G401.6 (cell line): ENCODE data around the gene TNFAIP2.
"Not testable (repeated sequence)": the region's sequence is repeated elsewhere in the genome, so short reads cannot be mapped to it uniquely, and the experiment has no call there.

Experiments used
- FAIRE-seq: peaks from 2 replicates; lab custom pipeline; 2012; peaks lifted over from hg19 to GRCh38; lab: Jason Lieb, UNC

TNFAIP2 gene

GRCh38 chr14:103155826-103156394 is 32.6 kb downstream of the TNFAIP2 start:
- FAIRE-seq, result no peak

GRCh38 chr14:103156651-103157378 is 33.6 kb downstream of the TNFAIP2 start:
- FAIRE-seq, result no peak

GRCh38 chr14:103157969-103158368 is 34.7 kb downstream of the TNFAIP2 start:
- FAIRE-seq, result no peak

GRCh38 chr14:103158688-103159087 is 35.4 kb downstream of the TNFAIP2 start:
- FAIRE-seq, result no peak

- no peak for FAIRE-seq
Measured at GRCh38 chr14:103160321-103161053, 37.2 kb downstream of the TNFAIP2 start.

GRCh38 chr14:103161054-103161397 is 37.8 kb downstream of the TNFAIP2 start:
- no peak for FAIRE-seq

DNA sequence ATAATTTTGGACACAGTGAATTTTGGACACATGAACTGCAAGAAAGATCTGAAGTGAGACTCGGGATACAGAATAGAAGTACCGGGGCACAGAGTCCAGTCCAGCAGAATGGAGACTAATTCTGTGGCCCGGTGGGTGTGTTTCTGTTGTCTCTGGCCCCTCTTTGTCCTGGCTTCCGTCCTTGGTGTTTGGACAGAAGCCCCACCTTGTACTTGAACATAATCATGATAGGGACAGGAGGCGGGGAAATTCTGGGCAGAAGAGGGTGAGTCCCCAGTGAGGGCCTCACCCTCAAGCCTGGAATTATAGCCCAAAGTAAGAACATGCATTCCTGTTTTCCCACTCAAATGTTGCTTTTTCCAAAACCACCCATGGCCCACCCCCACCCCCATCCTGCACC is 39.9 kb downstream of the TNFAIP2 start:
- no peak for FAIRE-seq

DNA sequence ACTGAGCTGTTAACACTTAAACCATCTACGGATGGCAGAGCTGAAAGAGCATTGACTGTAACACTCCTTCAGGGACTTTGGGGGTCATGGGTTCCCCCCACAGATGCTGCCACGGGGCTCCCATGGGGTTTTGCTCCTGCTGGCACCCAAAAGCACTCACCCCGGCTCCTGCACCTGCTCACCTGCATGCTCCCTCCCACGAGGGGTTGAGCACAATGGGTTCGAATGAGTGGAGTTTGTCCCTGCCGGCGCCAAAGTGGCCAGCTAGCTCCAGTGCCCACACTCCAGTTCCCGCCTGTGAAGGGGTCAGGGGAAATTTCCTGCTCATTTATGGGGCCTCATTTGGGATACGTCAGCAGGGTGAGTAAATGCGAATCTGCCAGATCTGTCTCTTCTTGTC is 40.7 kb downstream of the TNFAIP2 start:
- FAIRE-seq, result no peak

- FAIRE-seq, result no peak
Measured at GRCh38 chr14:103164779-103165178, 41.5 kb downstream of the TNFAIP2 start.

DNA sequence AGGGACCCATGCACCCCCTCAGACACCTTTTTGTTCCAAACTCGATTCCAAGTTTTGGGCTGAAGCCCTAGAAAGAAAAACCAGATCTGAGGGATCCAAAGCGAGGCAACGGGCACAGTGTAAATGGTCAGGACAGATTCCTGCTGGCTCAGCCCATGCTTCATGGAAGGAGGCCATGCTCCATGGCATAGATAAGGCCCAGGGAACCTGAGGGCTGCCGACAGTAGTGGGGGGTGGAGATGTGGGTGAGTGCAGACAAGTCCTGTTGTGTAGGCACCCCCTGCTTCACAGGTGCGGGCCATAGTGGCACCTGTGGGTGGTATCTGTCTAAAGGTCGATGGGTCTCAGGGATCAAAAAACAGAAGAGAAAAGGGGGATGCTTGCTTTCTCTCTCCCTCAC is 42.1 kb downstream of the TNFAIP2 start:
- FAIRE-seq, result no peak

DNA sequence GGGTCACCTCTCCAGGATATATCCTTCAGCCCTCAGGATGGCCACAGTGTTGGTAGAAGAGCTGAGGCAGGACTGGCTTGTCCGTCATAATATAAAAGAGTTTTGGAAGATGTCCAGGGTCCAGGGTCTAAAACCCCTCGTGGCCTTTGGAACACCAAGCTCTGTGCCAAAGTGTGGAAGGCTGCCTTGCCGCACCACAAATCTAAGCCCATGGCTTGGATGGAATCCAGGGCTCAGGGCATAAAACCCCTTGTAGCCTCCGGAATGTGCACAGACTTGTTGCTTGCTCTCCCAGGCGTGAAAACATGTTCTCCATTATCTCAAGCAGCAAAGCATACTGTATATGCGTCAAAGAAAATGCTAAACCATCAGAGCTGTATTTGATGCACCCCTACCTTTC is 46.7 kb downstream of the TNFAIP2 start:
- no peak for FAIRE-seq

GRCh38 chr14:103171206-103171605 is 47.9 kb downstream of the TNFAIP2 start:
- FAIRE-seq, result not testable (repeated sequence)

- no peak for FAIRE-seq
Measured at GRCh38 chr14:103172921-103173320, 49.7 kb downstream of the TNFAIP2 start.

DNA sequence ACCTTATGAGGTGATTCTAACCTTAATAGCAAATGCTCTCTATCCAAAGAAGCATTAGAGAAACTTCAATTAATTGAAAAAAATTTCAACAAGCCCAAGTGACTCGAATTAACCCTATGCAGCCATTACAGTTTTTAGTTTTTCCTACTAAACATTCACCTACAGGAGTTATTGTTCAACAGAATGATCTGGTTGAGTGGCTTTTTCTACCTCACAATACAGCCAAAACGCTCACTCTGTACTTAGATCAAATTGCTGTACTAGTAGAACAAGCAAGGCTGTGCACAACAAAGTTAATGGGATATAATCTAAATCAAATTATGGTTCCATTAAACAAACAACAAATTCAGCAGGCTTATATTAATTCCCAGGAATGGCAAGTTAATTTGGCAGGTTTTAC is 50.6 kb downstream of the TNFAIP2 start:
- not testable (repeated sequence) for FAIRE-seq

DNA sequence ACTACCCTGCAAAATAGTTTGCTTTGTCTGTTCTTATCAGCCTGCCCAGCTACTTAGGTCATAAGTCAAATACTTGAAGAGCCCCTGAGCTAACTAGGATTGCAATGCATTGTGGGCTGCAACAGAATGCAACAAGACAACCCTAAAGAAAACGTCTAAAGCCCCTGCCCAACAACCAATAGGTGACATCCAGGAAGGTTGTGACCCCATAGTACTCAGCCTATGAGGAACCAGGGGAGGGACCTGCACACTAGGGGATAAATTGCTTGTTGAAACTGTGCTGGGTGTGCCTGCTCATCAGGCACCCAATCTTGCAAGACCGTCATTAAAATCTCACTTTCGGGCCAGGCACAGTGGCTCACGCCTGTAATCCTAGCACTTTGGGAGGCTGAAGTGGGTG is 52.9 kb downstream of the TNFAIP2 start:
- not testable (repeated sequence) for FAIRE-seq

DNA sequence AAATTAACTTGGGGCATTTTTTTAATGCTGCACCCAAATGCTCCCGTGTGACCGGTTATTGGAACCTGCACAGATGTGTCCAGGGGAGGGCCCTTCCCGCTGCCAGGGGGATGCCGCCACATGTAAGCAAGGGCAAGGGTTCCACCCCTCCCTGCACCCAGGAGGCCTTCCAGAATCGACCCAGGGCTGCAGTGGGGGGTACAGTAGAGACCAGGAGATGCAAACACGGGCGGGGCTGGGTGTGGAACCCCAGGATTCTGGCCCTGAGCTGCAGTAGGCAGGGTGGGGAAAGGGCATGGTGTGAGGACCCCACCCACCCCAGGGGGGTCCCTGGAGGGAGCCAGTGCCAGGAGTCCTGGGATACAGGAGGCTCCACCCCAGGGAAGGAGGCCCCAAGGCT is 54.1 kb downstream of the TNFAIP2 start:
- no peak for FAIRE-seq

- FAIRE-seq, result no peak
Measured at GRCh38 chr14:103178521-103178920, 55.3 kb downstream of the TNFAIP2 start.

DNA sequence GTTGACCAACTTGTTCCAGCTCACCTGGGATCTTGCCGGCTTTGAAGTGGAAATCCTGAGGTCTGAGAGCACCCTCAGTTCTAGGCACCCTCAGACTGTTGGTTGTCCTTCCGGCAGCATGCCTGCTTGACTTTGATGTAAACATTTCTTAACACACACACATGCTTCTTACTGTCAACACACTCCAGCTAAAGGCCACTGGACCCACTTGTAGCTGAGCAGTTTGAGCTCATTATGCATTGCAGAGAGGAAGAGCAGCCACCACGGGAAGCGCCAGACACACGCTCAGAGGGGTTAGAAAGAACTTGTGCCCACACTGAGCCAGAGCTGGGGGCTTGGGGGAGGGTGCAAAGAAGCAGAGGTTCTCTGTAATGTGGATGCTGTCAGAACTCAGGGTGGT is 55.8 kb downstream of the TNFAIP2 start:
- no peak for FAIRE-seq

DNA sequence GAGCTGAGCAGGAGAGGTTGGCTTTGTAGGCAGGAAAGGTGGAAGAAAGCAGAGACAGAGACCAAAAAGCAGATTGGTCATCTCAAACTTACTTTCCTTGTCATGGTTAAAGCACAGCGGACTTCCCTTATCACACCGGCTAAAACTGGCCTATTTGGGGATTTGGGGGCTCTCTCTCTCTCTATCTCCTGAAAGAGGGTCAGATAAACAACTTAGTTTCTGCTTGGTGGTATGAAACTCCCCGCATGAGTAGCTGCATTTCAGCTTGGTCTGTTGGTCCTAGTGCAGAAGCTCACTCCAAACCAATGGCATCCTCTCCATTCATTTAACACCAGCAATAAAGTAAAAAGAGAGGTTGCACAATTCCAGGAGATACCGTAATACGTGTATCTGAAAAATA is 57.1 kb downstream of the TNFAIP2 start:
- FAIRE-seq, result no peak

DNA sequence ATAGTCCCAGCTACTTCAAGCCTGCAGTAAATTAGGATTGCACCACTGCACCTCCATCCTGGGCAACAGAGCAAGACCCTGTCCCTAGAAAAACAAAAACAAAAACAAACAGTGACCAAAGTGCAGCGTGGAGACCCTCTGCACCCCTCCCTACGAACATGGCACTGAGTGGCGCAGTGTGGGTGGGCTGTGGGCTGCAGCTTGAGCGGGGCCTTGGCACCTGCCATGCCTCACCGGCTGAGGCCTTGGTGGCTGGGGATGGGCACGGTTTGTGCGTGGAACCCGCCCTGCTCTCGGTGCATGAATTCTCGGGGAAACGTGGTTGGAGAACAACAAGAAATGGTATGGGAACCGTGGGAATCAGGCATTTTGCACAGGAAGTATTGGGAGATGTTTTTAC is 60.8 kb downstream of the TNFAIP2 start:
- no peak for FAIRE-seq

DNA sequence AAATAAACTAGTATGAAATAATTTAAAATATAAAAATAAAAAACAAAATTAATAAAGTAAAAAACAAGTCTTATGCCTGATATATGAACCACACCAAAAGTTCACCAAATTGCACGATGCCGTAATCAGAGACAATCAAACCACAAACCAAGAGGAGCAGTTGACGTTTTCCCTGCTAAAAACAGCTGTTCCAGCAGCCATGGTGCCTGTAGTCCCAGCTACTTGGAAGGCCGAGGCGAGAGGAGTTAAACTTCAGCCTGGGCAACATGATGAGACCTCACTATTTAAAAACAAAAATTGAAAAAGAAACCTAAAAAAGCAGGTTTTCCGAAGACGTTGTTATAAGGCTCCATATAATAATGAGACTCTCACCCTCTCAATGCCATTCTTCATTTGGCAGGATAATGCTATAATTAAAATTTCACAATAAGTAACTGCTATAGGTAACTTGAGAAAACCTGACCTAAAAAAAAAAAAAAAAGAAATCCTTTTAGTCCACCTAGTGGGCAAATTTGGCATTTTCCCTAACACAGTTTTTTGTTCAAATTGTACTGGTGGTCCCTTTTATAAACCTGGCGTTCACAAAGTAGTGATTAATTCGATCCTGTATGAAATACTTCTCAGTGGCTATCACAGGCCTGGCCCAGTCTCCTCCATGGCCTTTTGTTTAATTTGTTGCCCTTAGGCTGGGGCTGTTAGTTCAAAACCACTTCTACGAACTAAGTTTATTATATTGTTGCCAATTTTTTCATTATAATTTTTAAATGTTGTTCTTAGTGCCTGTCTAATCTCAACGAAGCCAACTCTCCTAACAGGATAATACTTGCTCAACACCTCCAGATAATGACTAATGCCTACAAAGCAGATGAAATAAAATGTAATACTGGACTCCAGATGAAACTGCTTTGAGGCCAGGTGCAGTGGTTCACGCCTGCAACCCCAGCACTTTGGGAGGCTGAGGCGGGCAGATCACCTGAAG is 62.1 kb downstream of the TNFAIP2 start:
- FAIRE-seq, result peak; percentile 90

GRCh38 chr14:103186241-103186822 is 63.1 kb downstream of the TNFAIP2 start:
- FAIRE-seq, result no peak
